GM13977 (cell line): Measurements from ENCODE around the gene CACNA1E.

Source experiments
- DNase-seq: peaks from one replicate; pipeline ENCODE4 v3.0.0; 2012; ENCODE audit warnings: low spot score
- in situ Hi-C: fragments of 300-500 bp; cut with MboI; formaldehyde crosslinking; loops from one replicate; pipeline ENCODE4 v1.12.0; 2022; ENCODE audit warnings: low sequenced_read_pairs, low pct_unique_long_range_greater_than_20kb, mixed read lengths, inconsistent platforms; ENCODE audit not compliant: unreplicated experiment
- TF ChIP-seq, protein P1 (sequence below): IDR thresholded peaks from 2 replicates; pipeline ENCODE4 v1.5.1; 2012; ENCODE audit warnings: mild to moderate bottlenecking, control low read depth; ENCODE audit not compliant: insufficient read depth; ENCODE audit errors: extremely low read depth, missing control alignments

CACNA1E gene

GRCh38 chr1:181459067-181459466 lies 24.2 kb upstream of the CACNA1E start:
- in situ Hi-C loops: no loop called here
- DNase-seq: no peak
- TF ChIP-seq, protein P1, sequence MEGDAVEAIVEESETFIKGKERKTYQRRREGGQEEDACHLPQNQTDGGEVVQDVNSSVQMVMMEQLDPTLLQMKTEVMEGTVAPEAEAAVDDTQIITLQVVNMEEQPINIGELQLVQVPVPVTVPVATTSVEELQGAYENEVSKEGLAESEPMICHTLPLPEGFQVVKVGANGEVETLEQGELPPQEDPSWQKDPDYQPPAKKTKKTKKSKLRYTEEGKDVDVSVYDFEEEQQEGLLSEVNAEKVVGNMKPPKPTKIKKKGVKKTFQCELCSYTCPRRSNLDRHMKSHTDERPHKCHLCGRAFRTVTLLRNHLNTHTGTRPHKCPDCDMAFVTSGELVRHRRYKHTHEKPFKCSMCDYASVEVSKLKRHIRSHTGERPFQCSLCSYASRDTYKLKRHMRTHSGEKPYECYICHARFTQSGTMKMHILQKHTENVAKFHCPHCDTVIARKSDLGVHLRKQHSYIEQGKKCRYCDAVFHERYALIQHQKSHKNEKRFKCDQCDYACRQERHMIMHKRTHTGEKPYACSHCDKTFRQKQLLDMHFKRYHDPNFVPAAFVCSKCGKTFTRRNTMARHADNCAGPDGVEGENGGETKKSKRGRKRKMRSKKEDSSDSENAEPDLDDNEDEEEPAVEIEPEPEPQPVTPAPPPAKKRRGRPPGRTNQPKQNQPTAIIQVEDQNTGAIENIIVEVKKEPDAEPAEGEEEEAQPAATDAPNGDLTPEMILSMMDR: no peak

DNA sequence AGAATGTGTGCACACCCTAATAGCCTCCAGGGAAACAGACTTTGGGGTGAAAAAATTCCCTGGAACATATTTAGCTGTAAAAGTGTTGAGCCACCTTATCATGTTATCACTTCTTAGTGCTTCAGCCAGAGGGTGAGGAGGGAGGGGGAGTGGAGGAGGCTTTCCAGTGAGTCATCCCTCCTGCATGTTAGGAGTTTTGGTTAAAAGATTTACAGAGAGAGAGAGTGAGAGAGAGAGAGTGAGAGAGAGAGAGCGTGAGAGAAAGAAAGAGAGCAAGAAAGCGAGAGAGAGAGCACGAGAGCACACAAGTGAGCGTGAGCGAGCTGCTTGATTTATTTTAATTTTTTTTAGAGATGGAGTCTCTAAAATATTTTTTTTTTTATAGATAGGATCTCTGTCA lies 13.5 kb upstream of the CACNA1E start:
- TF ChIP-seq, protein P1: no peak
- in situ Hi-C loops: loop anchor here (10.0 kb wide), 2 partner anchors 205 to 465 kb away; no protein-coding TSS in a partner anchor
- no peak for DNase-seq

GRCh38 chr1:181475580-181475979 lies 7.7 kb upstream of the CACNA1E start:
- in situ Hi-C loops: loop anchor here (10.0 to 25.0 kb wide), 3 partner anchors 199 to 562 kb away; no protein-coding TSS in a partner anchor
- DNase-seq: no peak
- TF ChIP-seq, protein P1: no peak

GRCh38 chr1:181476581-181476980 lies 6.7 kb upstream of the CACNA1E start:
- TF ChIP-seq, protein P1: no peak
- in situ Hi-C loops: loop anchor here (10.0 to 25.0 kb wide), 3 partner anchors 198 to 561 kb away; no protein-coding TSS in a partner anchor

DNA sequence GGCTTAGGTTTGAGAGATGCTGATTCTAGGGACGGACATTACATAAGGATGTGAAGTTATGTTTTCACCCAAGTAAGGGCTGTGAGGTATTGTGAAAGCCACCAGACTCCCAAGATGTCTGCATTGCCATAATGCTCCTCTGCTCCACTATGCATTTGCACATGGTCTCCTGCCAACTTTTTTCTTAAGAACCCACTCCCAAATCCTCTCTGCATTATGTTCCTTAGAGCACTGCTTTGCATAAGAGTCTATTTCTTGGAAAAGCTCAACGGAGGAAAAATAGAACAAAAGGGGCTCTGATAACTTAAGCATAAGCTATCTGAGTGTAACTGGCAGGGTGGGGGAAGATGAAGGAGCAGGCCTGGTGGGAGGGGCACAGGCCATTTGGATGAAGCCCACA lies 5.0 kb upstream of the CACNA1E start:
- in situ Hi-C loops: loop anchor here (10.0 to 25.0 kb wide), 3 partner anchors 196 to 559 kb away; no protein-coding TSS in a partner anchor
- TF ChIP-seq, protein P1: no peak
- DNase-seq: no peak

More at GRCh38 chr1:181476581-181476980, 6.7 kb upstream of the CACNA1E start:
- DNase-seq: no peak

GRCh38 chr1:181479137-181479745 lies 4.1 kb upstream of the CACNA1E start:
- peak; percentile 76 for DNase-seq
- TF ChIP-seq, protein P1: peak; percentile 94
- in situ Hi-C loops: loop anchor here (10.0 to 25.0 kb wide), 3 partner anchors 196 to 558 kb away; no protein-coding TSS in a partner anchor
